IgD-negative memory B cell (primary cell): ENCODE results near the gene GRK5. TPM values are rescaled to one million over a fixed set of nuclear protein-coding genes. Genes with fewer than 3 reads are reported as not detected.

Experiments
- H3K27ac Mint-ChIP-seq, 3 donors: one replicate each; pipeline ENCODE4 v1.8.0; 2020 to 2022; ENCODE audit warnings: mild to moderate bottlenecking in 3 of 3, mixed read lengths in 3 of 3, moderate library complexity in 1 of 3
- H3K27me3 Mint-ChIP-seq: one replicate; pipeline ENCODE4 v1.8.0; 2021; ENCODE audit warnings: mixed read lengths
- H3K36me3 Mint-ChIP-seq: one replicate; pipeline ENCODE4 v1.8.0; 2020; ENCODE audit warnings: mild to moderate bottlenecking, mixed read lengths
- H3K4me1 Mint-ChIP-seq, 3 donors: one replicate each; pipeline ENCODE4 v1.8.0; 2020 to 2022; ENCODE audit warnings: mixed read lengths in 3 of 3, mild to moderate bottlenecking in 1 of 3
- H3K4me3 Mint-ChIP-seq, 4 donors: one replicate each; pipeline ENCODE4 v1.8.0; 2020 to 2022; ENCODE audit warnings: mild to moderate bottlenecking in 4 of 4, mixed read lengths in 4 of 4, moderate library complexity in 3 of 4
- H3K9me3 Mint-ChIP-seq, 3 donors: one replicate each; pipeline ENCODE4 v1.8.0; 2020 to 2021; ENCODE audit warnings: mixed read lengths in 3 of 3, mild to moderate bottlenecking in 1 of 3
- polyA plus RNA-seq: library from polyadenylated mRNA; unstranded; fragments of 300-500 nt; fragmentation: Illumina TruSeq; gene quantifications from one replicate; pipeline ENCODE4 v1.2.3, GENCODE V29; 2021

Gene GRK5
- polyA plus RNA-seq, 1 donor from 2014 or later = 18.1 TPM

DNA sequence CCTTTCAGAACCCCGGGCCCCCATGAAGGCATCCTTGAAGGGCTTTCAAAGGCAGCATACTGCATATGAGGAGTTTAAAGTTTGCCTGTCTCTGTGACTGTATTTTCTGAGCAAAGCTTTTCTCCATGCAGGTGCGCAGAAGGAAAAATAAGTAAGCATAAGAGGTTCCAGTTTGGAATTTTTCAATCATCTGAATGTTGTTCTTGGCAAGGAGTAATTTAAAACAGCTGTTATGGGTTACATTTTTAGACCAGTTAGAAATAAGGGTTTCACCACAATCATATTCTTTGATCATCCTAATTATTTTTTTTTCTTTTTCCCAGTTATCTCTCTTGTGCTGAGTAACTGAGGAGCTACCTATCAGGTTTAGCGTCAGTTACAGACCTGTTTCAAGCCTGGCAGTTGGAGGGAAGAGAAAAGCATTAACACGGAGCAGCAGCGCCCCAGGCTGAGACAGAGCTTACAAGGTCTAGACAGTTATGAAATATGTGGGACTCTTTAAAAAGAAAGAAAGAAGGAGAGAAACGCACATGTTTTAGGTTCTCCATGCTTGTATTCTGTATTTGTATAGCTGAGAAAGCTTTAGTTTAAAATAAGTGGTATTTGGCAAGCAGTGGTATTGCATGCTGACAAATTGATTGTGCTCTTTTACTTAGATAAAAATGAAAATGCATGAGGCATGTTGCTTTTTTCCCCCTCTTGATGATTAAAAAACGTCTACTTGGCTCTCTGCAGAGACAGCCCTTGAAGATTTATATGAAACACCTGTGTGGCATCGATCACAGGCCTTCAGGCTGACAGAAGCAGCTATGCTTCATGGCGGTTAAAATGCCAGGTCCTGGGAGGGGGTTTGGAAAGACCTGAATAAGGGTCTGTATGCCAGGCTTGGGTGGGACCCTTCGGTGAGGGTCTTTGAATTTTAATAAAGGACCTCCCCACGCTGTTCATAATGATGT is 157.6 kb downstream of the GRK5 start:
- Mint-ChIP-seq H3K27me3 (peaks cover 1% of the 10 kb centered on the region), H3K27ac (no peak overlapping the region)

GRCh38 chr10:119365773-119366599 is 158.6 kb downstream of the GRK5 start:
- Mint-ChIP-seq H3K36me3 (peaks cover 5% of the 10 kb centered on the region), H3K4me3 (peak overlapping the region in 1 of 4 donors; percentile 7), H3K27me3 (peaks cover 1% of the 10 kb centered on the region), H3K27ac (peak overlapping the region in 2 of 3 donors; percentile 47 to 73), H3K4me1 (peaks cover 18 to 24% (median 23%) of the 10 kb centered on the region in 3 donors), H3K9me3 (no peaks in the 10 kb centered on the region)

More for the DNA sequence above, 157.6 kb downstream of the GRK5 start:
- peaks cover 12 to 19% (median 17%) of the 10 kb centered on the region in 3 donors for H3K4me1 Mint-ChIP-seq
- no peaks in the 10 kb centered on the region for H3K9me3 Mint-ChIP-seq
- no peak overlapping the region for H3K4me3 Mint-ChIP-seq
- peaks cover 5% of the 10 kb centered on the region for H3K36me3 Mint-ChIP-seq

DNA sequence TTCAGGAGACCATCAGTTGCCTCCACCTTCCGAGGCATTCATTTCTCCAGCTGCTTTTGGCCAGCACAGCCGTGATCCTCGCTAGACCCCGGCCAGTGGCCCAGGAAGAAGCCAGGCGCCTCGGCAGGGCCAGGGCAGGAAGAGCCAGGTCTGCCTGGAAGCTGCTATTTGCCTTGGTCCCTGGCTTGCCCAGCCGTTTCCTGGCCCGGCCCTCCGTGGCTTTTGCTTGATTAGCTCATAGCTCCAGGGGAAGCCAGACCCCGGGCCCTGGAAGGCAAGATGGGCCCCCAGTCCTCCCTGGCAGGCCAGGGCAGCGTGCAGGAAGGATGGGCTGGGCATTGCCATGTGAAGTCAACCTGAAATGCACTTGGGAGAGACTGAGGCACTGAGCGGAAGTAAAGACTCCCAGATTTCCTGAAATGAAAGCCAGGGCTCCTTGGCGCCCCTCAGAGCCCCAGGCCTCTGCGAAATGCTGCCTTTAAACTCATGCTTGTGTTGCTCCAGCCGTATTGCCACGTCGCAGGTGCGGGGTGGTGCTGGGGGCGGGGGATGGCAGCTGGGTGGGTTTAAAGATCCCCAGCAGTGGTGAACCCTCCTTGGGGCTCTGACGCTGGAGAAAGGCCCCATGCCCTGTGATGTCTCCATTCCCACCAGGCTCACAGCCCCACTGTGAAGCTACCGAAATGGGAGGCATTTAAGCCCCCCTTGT is 160.6 kb downstream of the GRK5 start:
- peaks cover 0 to 2% (median 2%) of the 10 kb centered on the region in 3 donors for H3K9me3 Mint-ChIP-seq
- peaks cover 4% of the 10 kb centered on the region for H3K36me3 Mint-ChIP-seq
- peak overlapping the region in 2 of 3 donors; percentile 94 to 96 for H3K27ac Mint-ChIP-seq
- H3K27me3 Mint-ChIP-seq = peaks cover 1% of the 10 kb centered on the region
- peak overlapping the region in 2 of 4 donors; percentile 8 to 37 for H3K4me3 Mint-ChIP-seq
- H3K4me1 Mint-ChIP-seq = peaks cover 29 to 35% (median 31%) of the 10 kb centered on the region in 3 donors

DNA sequence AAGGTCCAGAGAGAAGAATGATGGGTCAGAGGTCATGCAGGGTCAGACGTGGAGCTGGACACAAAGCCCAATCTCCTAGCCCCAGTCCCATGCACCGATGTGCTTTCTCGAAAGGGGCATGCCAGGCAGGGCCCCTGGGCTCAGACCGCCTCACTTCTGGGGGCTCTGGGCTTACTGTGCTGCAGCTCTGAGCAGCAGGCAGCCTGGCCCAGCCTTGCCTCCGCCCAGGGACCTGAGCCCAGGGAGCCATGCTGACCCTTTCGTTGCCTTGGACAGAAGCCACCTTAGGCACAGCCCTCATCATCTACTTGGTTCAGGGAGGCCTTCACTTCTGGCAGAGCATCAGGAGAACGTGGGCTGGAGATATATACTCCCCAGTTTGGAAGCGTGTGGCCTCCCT is 161.2 kb downstream of the GRK5 start:
- H3K4me1 Mint-ChIP-seq = peaks cover 34 to 41% (median 37%) of the 10 kb centered on the region in 3 donors
- H3K9me3 Mint-ChIP-seq = peaks cover 0 to 8% (median 2%) of the 10 kb centered on the region in 3 donors
- peaks cover 1% of the 10 kb centered on the region for H3K27me3 Mint-ChIP-seq
- peak overlapping the region; percentile 94 to 97 (median 96) for H3K27ac Mint-ChIP-seq
- H3K4me3 Mint-ChIP-seq = peak overlapping the region; percentile 90 to 97 (median 96)
- peaks cover 8% of the 10 kb centered on the region for H3K36me3 Mint-ChIP-seq

- peaks cover 41 to 46% (median 43%) of the 10 kb centered on the region in 3 donors for H3K4me1 Mint-ChIP-seq
- H3K36me3 Mint-ChIP-seq = peaks cover 10% of the 10 kb centered on the region
- H3K4me3 Mint-ChIP-seq = peak overlapping the region; percentile 90 to 97 (median 96)
- H3K27ac Mint-ChIP-seq = peak overlapping the region; percentile 94 to 97 (median 96)
- H3K9me3 Mint-ChIP-seq = peaks cover 0 to 8% (median 2%) of the 10 kb centered on the region in 3 donors
- peaks cover 1% of the 10 kb centered on the region for H3K27me3 Mint-ChIP-seq
These were observed 161.9 kb downstream of the GRK5 start for GRCh38 chr10:119368991-119369869.

DNA sequence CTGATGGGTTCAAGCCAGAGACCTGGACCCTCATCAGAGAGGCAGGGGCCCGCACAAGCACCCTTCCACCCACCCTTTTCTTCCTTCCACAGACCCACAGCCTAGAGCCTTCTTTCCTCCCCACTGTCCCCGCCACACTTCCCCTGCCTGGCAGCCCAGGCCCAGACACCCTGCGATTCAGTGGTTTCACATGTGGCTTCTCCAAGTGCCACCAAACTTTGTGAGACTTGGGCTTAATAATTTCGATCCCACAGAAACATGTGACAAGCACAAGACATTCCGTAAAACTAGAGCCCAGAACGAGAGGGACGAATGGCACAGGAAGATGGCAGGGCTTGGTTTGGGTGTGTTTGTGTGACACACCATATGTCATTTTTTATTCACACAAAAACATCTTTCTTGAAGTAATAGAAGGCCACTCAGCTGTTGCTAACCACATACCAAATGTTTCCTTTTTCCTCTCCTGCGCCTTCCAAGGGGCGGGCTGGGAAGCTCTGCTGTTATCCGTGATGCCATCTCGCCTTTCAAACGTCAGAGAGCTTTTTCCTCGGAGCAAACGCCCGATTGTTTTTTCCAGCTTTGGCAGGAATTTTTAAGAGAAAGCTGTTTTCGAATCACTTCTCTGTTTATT is 162.9 kb downstream of the GRK5 start:
- Mint-ChIP-seq H3K36me3 (peaks cover 10% of the 10 kb centered on the region), H3K27ac (peak overlapping the region; percentile 94 to 97 (median 96)), H3K9me3 (peaks cover 0 to 8% (median 2%) of the 10 kb centered on the region in 3 donors), H3K4me3 (peak overlapping the region; percentile 90 to 97 (median 96)), H3K27me3 (peaks cover 1% of the 10 kb centered on the region), H3K4me1 (peaks cover 41 to 49% (median 46%) of the 10 kb centered on the region in 3 donors)

DNA sequence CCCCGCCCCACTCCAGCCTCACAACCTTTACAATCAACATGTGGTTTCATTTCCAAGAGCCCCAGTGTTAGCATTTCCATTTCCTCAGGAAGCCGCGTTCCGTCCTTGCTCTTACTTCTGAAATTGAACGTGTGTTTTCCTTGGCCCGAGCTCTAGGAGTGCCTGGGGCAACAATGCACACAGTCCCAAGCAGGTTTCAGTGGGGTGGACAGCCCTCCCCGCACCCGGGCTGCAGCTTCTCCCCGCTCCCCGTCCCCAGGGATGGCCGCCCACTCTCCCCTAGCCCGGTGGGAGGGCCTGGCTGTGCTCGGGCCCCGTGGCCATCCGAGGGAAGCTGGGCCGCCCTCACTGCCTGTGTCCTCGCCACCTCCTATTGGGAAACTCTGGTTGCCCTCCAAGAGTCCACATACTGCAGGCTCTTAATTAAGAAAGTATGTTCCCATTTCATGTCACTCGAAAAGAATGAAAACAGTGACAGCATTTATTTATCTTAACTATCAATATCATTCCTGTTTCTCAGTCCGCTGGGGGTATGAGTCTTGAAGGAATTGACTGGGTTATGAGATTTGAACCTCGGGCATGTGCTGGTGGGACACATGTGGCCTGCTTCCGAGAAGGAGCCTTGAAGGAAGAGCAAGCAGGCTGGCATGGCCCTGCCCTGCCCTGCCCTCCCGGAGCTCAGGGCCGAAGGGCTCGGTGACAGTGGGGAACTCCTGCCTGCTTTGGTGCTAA is 163.8 kb downstream of the GRK5 start:
- H3K9me3 Mint-ChIP-seq = peaks cover 0 to 8% (median 2%) of the 10 kb centered on the region in 3 donors
- H3K4me3 Mint-ChIP-seq = peak overlapping the region in 3 of 4 donors; percentile 51 to 68 (median 58)
- peaks cover 41 to 53% (median 46%) of the 10 kb centered on the region in 3 donors for H3K4me1 Mint-ChIP-seq
- H3K27ac Mint-ChIP-seq = peak overlapping the region in 2 of 3 donors; percentile 37 to 74
- peaks cover 1% of the 10 kb centered on the region for H3K27me3 Mint-ChIP-seq
- peaks cover 15% of the 10 kb centered on the region for H3K36me3 Mint-ChIP-seq

- Mint-ChIP-seq H3K4me1 (peaks cover 42 to 57% (median 45%) of the 10 kb centered on the region in 3 donors), H3K27ac (peak overlapping the region in 1 of 3 donors; percentile 37), H3K9me3 (peaks cover 0 to 8% (median 2%) of the 10 kb centered on the region in 3 donors), H3K36me3 (peaks cover 12% of the 10 kb centered on the region), H3K27me3 (peaks cover 1% of the 10 kb centered on the region), H3K4me3 (peak overlapping the region in 3 of 4 donors; percentile 32 to 68 (median 51))
These were observed 164.6 kb downstream of the GRK5 start for GRCh38 chr10:119371704-119372663.

GRCh38 chr10:119373294-119374102 is 166.1 kb downstream of the GRK5 start:
- Mint-ChIP-seq H3K36me3 (peaks cover 12% of the 10 kb centered on the region), H3K27me3 (no peaks in the 10 kb centered on the region), H3K4me1 (peaks cover 45 to 54% (median 45%) of the 10 kb centered on the region in 3 donors), H3K4me3 (peak overlapping the region in 3 of 4 donors; percentile 33 to 68 (median 53)), H3K9me3 (peaks cover 0 to 8% (median 2%) of the 10 kb centered on the region in 3 donors), H3K27ac (peak overlapping the region; percentile 49 to 80 (median 71))

DNA sequence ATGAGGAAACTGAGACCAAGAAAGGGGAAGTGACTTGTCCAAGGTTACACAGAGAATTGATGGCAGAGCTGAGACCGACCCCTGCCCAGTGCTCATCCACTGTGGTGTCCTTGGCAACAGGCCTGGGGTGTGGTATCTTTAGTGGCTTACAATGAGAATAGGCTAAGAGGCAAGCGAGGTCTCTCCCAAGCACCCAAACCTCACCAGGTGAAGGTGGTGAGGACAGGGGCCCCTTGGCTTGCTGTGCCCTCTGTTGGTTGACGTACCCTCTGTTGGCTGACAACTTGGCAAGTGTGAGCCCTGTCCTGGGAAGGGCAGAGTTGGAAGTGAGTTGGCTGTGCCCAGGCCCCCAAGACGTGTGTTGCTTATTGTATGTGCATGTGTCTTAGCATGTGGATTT is 166.9 kb downstream of the GRK5 start:
- H3K27ac Mint-ChIP-seq = peak overlapping the region in 1 of 3 donors; percentile 15

More for the DNA sequence above, 166.9 kb downstream of the GRK5 start:
- H3K4me1 Mint-ChIP-seq = peaks cover 39 to 48% (median 41%) of the 10 kb centered on the region in 3 donors
- peaks cover 15% of the 10 kb centered on the region for H3K36me3 Mint-ChIP-seq
- peaks cover 0 to 8% (median 2%) of the 10 kb centered on the region in 3 donors for H3K9me3 Mint-ChIP-seq
- H3K4me3 Mint-ChIP-seq = no peak overlapping the region
- no peaks in the 10 kb centered on the region for H3K27me3 Mint-ChIP-seq
